ENCODE data around the gene CLCF1. TPM values are rescaled to one million over a fixed set of nuclear protein-coding genes. Genes with fewer than 3 reads are reported as not detected.
A peak's percentile ranks its signal among the peaks of the same experiment; 100 is the strongest.

The CLCF1 gene
- total and polyA plus RNA-seq, 2 of the 13 experiments (the other 11 are each of a cell fraction or from before 2014, with no cell fraction given), result 0.49 to 0.78 TPM

GRCh38 chr11:67317205-67317887 is 56.1 kb downstream of the CLCF1 start (continued):
- TF ChIP-seq ZNF609 (CRISPR knock-in tag; IDR thresholded peaks at IDR 0.05; ENCODE audit: borderline replicate concordance), result no peak
- TF ChIP-seq ZNF589 (CRISPR knock-in tag; conservative IDR thresholded peaks at IDR 0.05), result no peak
- TF ChIP-seq ZSCAN31 (CRISPR knock-in tag; IDR thresholded peaks at IDR 0.05; ENCODE audit: low read depth), result peak; percentile 81
- peak; percentile 72 for TF ChIP-seq ASH2L (IDR thresholded peaks at IDR 0.05; ENCODE audit: insufficient read length, low read depth, low read length)
- no peak for TF ChIP-seq ZBTB46 (CRISPR knock-in tag; IDR thresholded peaks at IDR 0.05; ENCODE audit: borderline replicate concordance)
- TF ChIP-seq TRIM24 (CRISPR knock-in tag; IDR thresholded peaks at IDR 0.05), result no peak
- peak; percentile 41 for TF ChIP-seq ZNF781 (CRISPR knock-in tag; IDR thresholded peaks at IDR 0.05; ENCODE audit: borderline replicate concordance, not compliant biosample characterization)
- TF ChIP-seq GLMP (CRISPR knock-in tag; IDR thresholded peaks at IDR 0.05; ENCODE audit: borderline replicate concordance), result no peak
- no peak; a peak in 1 of 4 replicates for TF ChIP-seq KLF16 (CRISPR knock-in tag; IDR thresholded peaks at IDR 0.05)
- TF ChIP-seq SUZ12 (IDR thresholded peaks at IDR 0.05; ENCODE audit: low read depth, low read length), result peak; percentile 69
- TF ChIP-seq ZNF850 (CRISPR knock-in tag; conservative IDR thresholded peaks at IDR 0.05), result no peak
- no peak for TF ChIP-seq KLF13 (CRISPR knock-in tag; IDR thresholded peaks at IDR 0.05)
- TF ChIP-seq SP1 (IDR thresholded peaks at IDR 0.05), result no peak
- TF ChIP-seq SP1 (CRISPR knock-in tag; IDR thresholded peaks at IDR 0.05), result no peak; the same call in 1 of the 2 replicates
- no peak; the same call in 1 of the 2 replicates for TF ChIP-seq PBX3 (CRISPR knock-in tag; IDR thresholded peaks at IDR 0.05; ENCODE audit: borderline replicate concordance)
- TF ChIP-seq MAZ (IDR thresholded peaks at IDR 0.05; ENCODE audit: borderline replicate concordance, low read depth, low read length), result no peak
- peak; percentile 86 for TF ChIP-seq MAZ (CRISPR knock-in tag; IDR thresholded peaks at IDR 0.05; ENCODE audit: low read depth)
- peak; percentile 57; the same call in 1 of the 2 replicates for TF ChIP-seq MEIS2 (CRISPR knock-in tag; IDR thresholded peaks at IDR 0.05)
- 0 out of 2 replicates have a peak, but pooled peaks have one; percentile 14 for TF ChIP-seq DNMT1 (CRISPR knock-in tag; IDR thresholded peaks at IDR 0.05)
- peak; percentile 79 for TF ChIP-seq ELF3 (CRISPR knock-in tag; IDR thresholded peaks at IDR 0.05)
- TF ChIP-seq ESRRA (CRISPR knock-in tag; IDR thresholded peaks at IDR 0.05; ENCODE audit: low read depth), result 0 out of 2 replicates have a peak, but pooled peaks have one; percentile 21

All from HepG2 (cell line).